ENCODE results near the gene OR52D1.

The OR52D1 gene

DNA sequence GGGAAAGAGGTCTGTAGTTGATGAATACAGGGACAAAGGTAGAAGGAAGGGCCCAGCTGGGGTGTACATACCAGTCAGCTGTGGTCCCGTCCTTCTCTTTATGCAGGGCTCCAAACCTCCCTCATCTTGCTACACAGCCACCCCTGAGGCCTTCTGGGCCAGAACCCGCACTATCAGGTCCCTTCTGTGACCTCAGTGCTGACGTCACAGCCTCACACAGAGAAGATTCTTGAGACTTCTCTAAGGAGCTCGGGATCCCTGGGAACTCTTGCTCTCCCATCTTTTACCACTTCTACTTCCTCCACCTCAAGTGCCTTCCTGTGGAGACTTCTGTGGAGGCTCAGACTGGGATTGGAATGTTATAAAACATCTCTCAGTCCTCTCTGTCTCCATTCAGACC is 21.3 kb downstream of the OR52D1 start, which contains the start of gene UBQLN3:
Gene UBQLN3 (minus strand): TSS at position 155 of the 400 bp plus-strand sequence. CDS start 399 bp downstream, outside the sequence.
- DNase-seq (ENCODE audit: low read depth in 2 of 2, low spot score in 1 of 2): no peak

- DNase-seq (ENCODE audit: low read depth in 2 of 2, low spot score in 1 of 2): no peak
These were observed 26.4 kb downstream of the OR52D1 start for GRCh38 chr11:5514841-5515240.

DNA sequence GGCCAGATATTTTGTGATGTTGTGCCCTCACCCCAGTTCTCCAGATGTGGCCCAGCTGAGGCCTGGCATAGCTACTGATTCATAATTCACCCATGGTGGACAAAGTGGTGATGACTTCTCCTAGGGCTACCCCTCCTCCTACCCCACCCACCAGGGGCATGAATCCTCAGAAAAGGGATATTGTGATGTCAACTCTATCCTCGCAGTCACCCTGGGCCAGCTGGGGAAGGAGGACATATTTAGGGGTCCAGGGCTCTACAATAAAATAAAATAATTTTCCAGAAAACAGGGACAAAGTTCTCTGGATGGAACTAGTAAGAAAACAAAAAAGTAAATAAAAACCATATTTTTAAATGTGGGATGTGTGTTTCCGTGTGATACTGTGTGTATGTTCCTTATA is 28.1 kb downstream of the OR52D1 start, which contains the start of gene UBQLNL:
Gene UBQLNL (minus strand): TSS at position 101 of the 400 bp plus-strand sequence. CDS start 258 bp downstream, outside the sequence.
- no peak for DNase-seq (ENCODE audit: low read depth in 2 of 2, low spot score in 1 of 2)

GRCh38 chr11:5521540-5521939 is 33.1 kb downstream of the OR52D1 start:
- DNase-seq (ENCODE audit: low read depth in 2 of 2, low spot score in 1 of 2): no peak

DNA sequence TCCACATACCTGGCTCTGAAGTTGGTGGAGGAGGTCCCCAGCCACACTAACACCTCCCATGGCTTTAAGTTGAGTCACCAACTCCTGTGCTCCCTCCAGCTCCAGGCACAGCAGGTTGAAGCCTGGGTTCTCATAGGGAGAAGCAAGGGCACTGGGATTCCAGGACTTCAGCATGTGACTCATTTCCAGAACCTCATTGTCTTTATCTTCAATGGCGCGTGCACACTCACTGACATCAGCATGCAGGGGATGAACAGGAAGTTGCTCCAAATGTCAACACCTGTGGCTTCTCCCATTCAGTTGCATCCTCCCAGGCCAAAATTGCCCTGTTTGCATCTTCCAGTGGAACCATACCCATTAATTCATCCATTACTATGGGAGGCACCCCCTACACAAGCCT is 33.8 kb downstream of the OR52D1 start:
- no peak for DNase-seq (ENCODE audit: low read depth in 2 of 2, low spot score in 1 of 2)

- DNase-seq (ENCODE audit: low read depth in 2 of 2, low spot score in 1 of 2): no peak
These were observed 36.3 kb downstream of the OR52D1 start for GRCh38 chr11:5524756-5525155.

DNA sequence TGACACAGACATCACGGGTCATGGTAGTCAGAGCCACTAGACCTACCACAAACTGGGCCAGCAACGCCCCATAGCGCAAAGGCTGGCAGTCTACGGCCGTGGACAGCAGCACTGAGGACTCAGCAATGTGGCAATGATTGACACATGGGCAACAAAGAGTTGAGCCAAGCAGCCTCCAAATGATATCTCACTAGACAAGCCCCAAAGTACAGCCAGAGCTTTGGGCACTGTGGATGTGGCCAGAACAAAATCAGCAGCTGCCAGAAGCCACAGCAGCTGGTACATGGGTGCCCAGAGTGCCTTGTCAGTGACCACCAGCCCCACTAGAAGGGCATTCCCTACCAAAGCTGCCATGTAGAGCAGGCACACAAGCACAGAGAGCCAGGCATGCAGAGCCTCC is 39.2 kb downstream of the OR52D1 start:
- DNase-seq (ENCODE audit: low read depth in 2 of 2, low spot score in 1 of 2): no peak

DNA sequence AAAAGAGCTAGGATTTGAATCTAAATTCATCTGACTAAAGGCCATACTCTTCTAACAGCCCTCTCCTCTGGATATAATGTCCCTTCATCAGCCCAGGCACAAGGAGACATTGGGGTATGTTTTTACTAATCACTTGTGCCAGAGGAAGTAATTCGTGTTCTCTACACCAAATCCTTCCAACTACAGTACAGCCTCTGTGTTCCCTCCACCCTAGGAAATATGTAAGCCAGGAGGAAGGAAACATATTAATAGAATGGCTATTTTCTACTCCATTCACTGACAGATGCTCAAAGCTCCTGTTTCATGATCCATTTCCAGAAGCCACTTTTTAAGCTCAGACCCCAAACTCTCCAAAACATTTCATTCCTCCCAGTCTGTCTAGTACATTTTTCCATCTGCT is 40.0 kb downstream of the OR52D1 start:
- DNase-seq (ENCODE audit: low read depth in 2 of 2, low spot score in 1 of 2): no peak

GRCh38 chr11:5531053-5531831 is 42.8 kb downstream of the OR52D1 start:
- DNase-seq (ENCODE audit: low read depth in 2 of 2, low spot score in 1 of 2): no peak

- DNase-seq (ENCODE audit: low read depth in 2 of 2, low spot score in 1 of 2): no peak
These were observed 45.6 kb downstream of the OR52D1 start for GRCh38 chr11:5534046-5534445.

GRCh38 chr11:5536482-5536881 is 48.0 kb downstream of the OR52D1 start:
- no peak for DNase-seq (ENCODE audit: low read depth in 2 of 2, low spot score in 1 of 2)
